Nephron progenitor cell (in vitro differentiated cells): Measurements from ENCODE around the gene GATAD2A.
A peak's percentile ranks its signal among the peaks of the same experiment; 100 is the strongest.

Experiments used
- DNase-seq: peaks from one replicate; pipeline ENCODE4 v3.0.0; 2021
- H3K27ac Mint-ChIP-seq: 2 replicates; pipeline ENCODE4 v1.8.0; 2021; ENCODE audit warnings: mild to moderate bottlenecking, moderate library complexity, mixed read lengths
- H3K27me3 Mint-ChIP-seq: 2 replicates; pipeline ENCODE4 v1.8.0; 2021; ENCODE audit warnings: mild to moderate bottlenecking, low read depth, mixed read lengths; ENCODE audit not compliant: poor library complexity
- H3K36me3 Mint-ChIP-seq: 2 replicates; pipeline ENCODE4 v1.8.0; 2021; ENCODE audit warnings: low read depth, mixed read lengths
- H3K4me1 Mint-ChIP-seq: 2 replicates; pipeline ENCODE4 v1.8.0; 2021; ENCODE audit warnings: mixed read lengths
- H3K4me3 Mint-ChIP-seq: 2 replicates; pipeline ENCODE4 v1.8.0; 2021; ENCODE audit warnings: mild to moderate bottlenecking, moderate library complexity, mixed read lengths
- H3K9me3 Mint-ChIP-seq: 2 replicates; pipeline ENCODE4 v1.8.0; 2021; ENCODE audit warnings: mild to moderate bottlenecking, moderate library complexity, mixed read lengths
- TF ChIP-seq, protein P1 (sequence below): fragments of 200-600 bp; sonication (generic); IDR thresholded peaks from 2 replicates; pipeline ENCODE4 v1.5.0; 2021; ENCODE audit warnings: antibody characterized with exemption

GATAD2A gene

GRCh38 chr19:19502281-19502680 is 96.8 kb downstream of the GATAD2A start:
- DNase-seq, result no peak
- peaks cover 8% of the 10 kb centered on the region for H3K4me1 Mint-ChIP-seq
- H3K9me3 Mint-ChIP-seq, result no peaks in the 10 kb centered on the region
- no peaks in the 10 kb centered on the region for H3K27me3 Mint-ChIP-seq
- H3K4me3 Mint-ChIP-seq, result no peak overlapping the region
- peaks cover 50% of the 10 kb centered on the region for H3K36me3 Mint-ChIP-seq
- no peak overlapping the region for H3K27ac Mint-ChIP-seq
- TF ChIP-seq, protein P1, sequence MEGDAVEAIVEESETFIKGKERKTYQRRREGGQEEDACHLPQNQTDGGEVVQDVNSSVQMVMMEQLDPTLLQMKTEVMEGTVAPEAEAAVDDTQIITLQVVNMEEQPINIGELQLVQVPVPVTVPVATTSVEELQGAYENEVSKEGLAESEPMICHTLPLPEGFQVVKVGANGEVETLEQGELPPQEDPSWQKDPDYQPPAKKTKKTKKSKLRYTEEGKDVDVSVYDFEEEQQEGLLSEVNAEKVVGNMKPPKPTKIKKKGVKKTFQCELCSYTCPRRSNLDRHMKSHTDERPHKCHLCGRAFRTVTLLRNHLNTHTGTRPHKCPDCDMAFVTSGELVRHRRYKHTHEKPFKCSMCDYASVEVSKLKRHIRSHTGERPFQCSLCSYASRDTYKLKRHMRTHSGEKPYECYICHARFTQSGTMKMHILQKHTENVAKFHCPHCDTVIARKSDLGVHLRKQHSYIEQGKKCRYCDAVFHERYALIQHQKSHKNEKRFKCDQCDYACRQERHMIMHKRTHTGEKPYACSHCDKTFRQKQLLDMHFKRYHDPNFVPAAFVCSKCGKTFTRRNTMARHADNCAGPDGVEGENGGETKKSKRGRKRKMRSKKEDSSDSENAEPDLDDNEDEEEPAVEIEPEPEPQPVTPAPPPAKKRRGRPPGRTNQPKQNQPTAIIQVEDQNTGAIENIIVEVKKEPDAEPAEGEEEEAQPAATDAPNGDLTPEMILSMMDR, result no peak

- TF ChIP-seq, protein P1, result no peak
- Mint-ChIP-seq H3K36me3 (peaks cover 53% of the 10 kb centered on the region), H3K4me1 (peaks cover 15% of the 10 kb centered on the region), H3K4me3 (no peak overlapping the region), H3K27me3 (no peaks in the 10 kb centered on the region), H3K27ac (peak overlapping the region; percentile 66), H3K9me3 (no peaks in the 10 kb centered on the region)
- no peak for DNase-seq
These were observed 97.5 kb downstream of the GATAD2A start for GRCh38 chr19:19502808-19503602.

DNA sequence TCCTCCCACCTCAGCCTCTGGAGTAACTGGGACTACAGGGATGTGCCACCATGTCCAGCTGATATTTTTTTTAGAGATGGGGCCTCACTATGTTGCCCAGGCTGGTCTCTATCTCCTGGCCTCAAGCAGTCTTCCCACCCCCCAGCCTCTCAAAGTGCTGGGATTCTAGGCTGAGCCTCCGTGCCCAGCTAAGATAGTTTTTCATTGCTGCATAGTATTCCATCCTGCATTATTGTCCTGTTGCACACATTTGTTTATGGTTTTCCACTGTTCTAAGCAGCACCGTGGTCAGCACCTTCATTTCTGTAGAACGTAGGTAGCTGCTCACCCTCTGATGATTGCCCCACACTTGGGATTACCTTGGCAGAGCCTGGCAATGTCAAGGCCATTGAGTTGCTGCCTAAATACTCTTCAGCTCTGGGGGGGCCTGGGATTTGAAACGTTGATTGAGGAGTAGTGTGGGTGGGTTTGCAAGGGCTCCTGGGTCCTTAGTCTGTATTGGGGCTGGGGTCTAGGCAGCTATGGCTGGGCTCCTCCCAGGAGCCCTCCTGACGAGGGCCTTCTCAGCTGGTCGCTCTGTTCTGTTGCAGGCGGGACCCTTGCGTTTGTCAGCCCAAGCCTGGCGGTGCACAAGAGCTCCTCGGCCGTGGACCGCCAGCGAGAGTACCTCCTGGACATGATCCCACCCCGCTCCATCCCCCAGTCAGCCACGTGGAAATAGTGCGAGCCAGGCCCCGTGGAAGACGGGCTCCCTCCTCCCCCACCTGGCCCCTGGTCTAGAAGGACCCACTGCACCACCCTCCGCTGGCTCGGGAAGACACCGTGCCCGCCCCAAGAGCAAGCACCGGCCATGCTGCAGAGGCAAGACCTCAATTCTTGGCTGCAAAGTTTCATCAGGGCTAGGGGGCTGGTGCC is 99.5 kb downstream of the GATAD2A start:
- Mint-ChIP-seq H3K4me3 (no peak overlapping the region), H3K27me3 (no peaks in the 10 kb centered on the region), H3K27ac (no peak overlapping the region), H3K9me3 (no peaks in the 10 kb centered on the region), H3K4me1 (peaks cover 17% of the 10 kb centered on the region), H3K36me3 (peaks cover 53% of the 10 kb centered on the region)
- TF ChIP-seq, protein P1, result no peak
- no peak for DNase-seq

DNA sequence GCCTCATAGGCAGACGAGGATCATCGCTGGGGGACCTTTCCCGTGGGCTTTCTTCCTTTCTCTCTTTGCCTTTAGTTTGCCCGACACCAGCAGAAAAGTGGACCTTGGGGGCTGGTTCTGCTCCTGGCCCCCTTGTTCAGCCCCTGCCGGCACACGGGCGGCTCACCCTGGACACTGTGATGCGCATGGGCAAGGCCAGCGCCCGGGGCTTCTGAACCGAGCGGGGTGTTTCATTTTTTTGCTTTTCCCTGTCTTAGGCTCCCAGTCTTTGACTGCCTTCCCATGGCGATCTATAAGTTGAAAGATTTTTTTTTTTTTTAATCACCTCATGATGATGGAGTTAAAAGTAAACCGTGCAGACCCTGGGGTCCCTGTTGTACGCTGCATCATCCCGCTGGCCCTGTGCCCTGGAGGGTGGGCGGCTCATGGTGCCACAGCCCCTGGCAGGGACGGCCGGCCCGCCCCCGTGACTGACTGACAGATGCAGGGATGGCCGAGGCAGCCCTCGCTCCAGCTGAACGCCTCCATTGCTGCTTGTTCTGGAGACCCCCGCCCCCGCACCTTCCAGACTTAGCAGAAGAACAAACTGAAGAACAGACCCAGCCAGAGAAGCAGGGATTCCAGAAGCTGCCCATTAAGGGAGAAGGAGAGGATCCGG is 100.3 kb downstream of the GATAD2A start:
- TF ChIP-seq, protein P1, result no peak
- DNase-seq, result no peak
- Mint-ChIP-seq H3K4me3 (no peak overlapping the region), H3K27me3 (no peaks in the 10 kb centered on the region), H3K4me1 (peaks cover 21% of the 10 kb centered on the region), H3K27ac (peak overlapping the region; percentile 48), H3K9me3 (no peaks in the 10 kb centered on the region), H3K36me3 (peaks cover 52% of the 10 kb centered on the region)

DNA sequence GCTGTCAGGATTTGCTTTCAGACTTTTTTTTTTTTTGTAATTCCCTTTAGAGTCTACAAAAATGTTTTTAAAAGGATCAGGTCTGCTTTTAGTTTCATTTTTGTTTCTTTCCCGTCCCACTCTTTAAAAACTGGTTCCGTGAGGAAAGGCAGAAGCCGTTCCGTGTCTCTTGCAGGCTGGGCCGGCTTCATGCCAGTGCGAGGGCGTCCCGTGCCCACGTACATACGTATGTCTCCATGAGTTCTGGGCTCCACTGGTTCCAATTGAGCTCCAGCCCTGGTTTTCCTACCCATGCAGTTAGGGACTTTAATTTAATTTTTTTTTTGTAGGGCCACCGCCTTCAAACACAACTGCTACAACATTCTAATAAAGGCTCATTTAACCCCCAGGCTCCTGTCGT is 101.1 kb downstream of the GATAD2A start:
- no peak overlapping the region for H3K4me3 Mint-ChIP-seq
- H3K36me3 Mint-ChIP-seq, result peaks cover 47% of the 10 kb centered on the region
- no peaks in the 10 kb centered on the region for H3K9me3 Mint-ChIP-seq
- H3K4me1 Mint-ChIP-seq, result peaks cover 21% of the 10 kb centered on the region
- H3K27me3 Mint-ChIP-seq, result no peaks in the 10 kb centered on the region
- H3K27ac Mint-ChIP-seq, result peak overlapping the region; percentile 75
- TF ChIP-seq, protein P1, result no peak
- DNase-seq, result no peak
